Skin of body (tissue), 2 donors: ENCODE data around the gene CASS4. TPM values are rescaled to one million over a fixed set of nuclear protein-coding genes. Genes with fewer than 3 reads are reported as not detected.

Source experiments
- DNase-seq: peaks from one replicate; lab custom pipeline; 2025; lab: John Stamatoyannopoulos, UW
- total RNA-seq: library from RNA; depleted of rRNA; stranded (reverse); fragments of >200 nt; gene quantifications from one replicate; pipeline ENCODE4 v1.2.3, GENCODE V29; 2014

CASS4 gene
- total RNA-seq, 1 donor from 2014 or later, result 0.89 TPM

GRCh38 chr20:56422824-56423189 lies 10.7 kb downstream of the CASS4 start:
- DNase-seq, result no peak

- no peak for DNase-seq
Measured at GRCh38 chr20:56423211-56423610, 11.2 kb downstream of the CASS4 start.

- DNase-seq, result no peak
Measured at GRCh38 chr20:56423886-56424285, 11.8 kb downstream of the CASS4 start.

GRCh38 chr20:56424931-56425330 lies 12.9 kb downstream of the CASS4 start:
- no peak for DNase-seq

GRCh38 chr20:56426026-56426425 lies 14.0 kb downstream of the CASS4 start:
- no peak for DNase-seq

- DNase-seq, result no peak
Measured at GRCh38 chr20:56426926-56427325, 14.9 kb downstream of the CASS4 start.

GRCh38 chr20:56427797-56428196 lies 15.7 kb downstream of the CASS4 start:
- no peak for DNase-seq

- DNase-seq, result no peak
Measured at GRCh38 chr20:56428410-56428809, 16.4 kb downstream of the CASS4 start.

- DNase-seq, result no peak
Measured at GRCh38 chr20:56428881-56429280, 16.8 kb downstream of the CASS4 start.

- DNase-seq, result no peak
Measured at GRCh38 chr20:56429502-56429901, 17.4 kb downstream of the CASS4 start.

- DNase-seq, result no peak
Measured at GRCh38 chr20:56429941-56430340, 17.9 kb downstream of the CASS4 start.

- no peak for DNase-seq
Measured at GRCh38 chr20:56430461-56430860, 18.4 kb downstream of the CASS4 start.

GRCh38 chr20:56430957-56431356 lies 18.9 kb downstream of the CASS4 start:
- DNase-seq, result no peak

GRCh38 chr20:56431471-56431870 lies 19.4 kb downstream of the CASS4 start:
- DNase-seq, result no peak

GRCh38 chr20:56433221-56433879 lies 21.3 kb downstream of the CASS4 start:
- DNase-seq, result no peak

GRCh38 chr20:56433880-56434255 lies 21.8 kb downstream of the CASS4 start:
- peak; percentile 28 for DNase-seq

- no peak for DNase-seq
Measured at GRCh38 chr20:56437196-56437960, 25.3 kb downstream of the CASS4 start.

GRCh38 chr20:56438284-56438683 lies 26.2 kb downstream of the CASS4 start:
- DNase-seq, result no peak

GRCh38 chr20:56439771-56440291 lies 27.8 kb downstream of the CASS4 start:
- peak; percentile 57 for DNase-seq

- no peak for DNase-seq
Measured at GRCh38 chr20:56440346-56441007, 28.4 kb downstream of the CASS4 start.

GRCh38 chr20:56442389-56443365 lies 30.6 kb downstream of the CASS4 start:
- DNase-seq, result no peak
